Measurements from ENCODE around the gene SERBP1.

- TF ChIP-seq TAF1 (IDR thresholded peaks at IDR 0.05; ENCODE audit: borderline replicate concordance, insufficient read depth, low read length) (no peak), REST (IDR thresholded peaks at IDR 0.05; ENCODE audit: insufficient read depth in 1 of 2, low read depth in 2 of 2, low read length in 2 of 2) (no peak)
Measured at GRCh38 chr1:67459068-67459467, 28.9 kb upstream of the SERBP1 start.
